AG04450 (cell line): Measurements from ENCODE around the gene C10orf53. TPM values are rescaled to one million over a fixed set of nuclear protein-coding genes. Genes with fewer than 3 reads are reported as not detected.

Source experiments
- CTCF ChIA-PET: fragments of 300-600, 350-600 bp; formaldehyde crosslinking; extraction: SDS; loops from one replicate; lab custom pipeline; 2022; ENCODE audit warnings: antibody characterized with exemption, inconsistent platforms; lab: Charles Lee
- POLR2A ChIA-PET: fragments of 350-600 bp; formaldehyde crosslinking; extraction: SDS; loops from one replicate; lab custom pipeline; 2021; ENCODE audit warnings: antibody characterized with exemption, inconsistent platforms; lab: Yijun Ruan, JAX
- DNase-seq: peaks from one replicate; pipeline ENCODE4 v3.0.0-alpha.2; 2011; ENCODE audit warnings: low read depth, low spot score
- H3K27ac ChIP-seq: one replicate; pipeline ENCODE4 v1.5.1; 2012; ENCODE audit warnings: low read depth, low read length, control low read depth
- H3K27me3 ChIP-seq: one replicate; pipeline ENCODE4 v1.6.0; 2012; ENCODE audit warnings: low read length; ENCODE audit not compliant: control insufficient read depth, insufficient read depth
- H3K4me3 ChIP-seq: 2 replicates; pipeline ENCODE4 v1.5.1; 2011; ENCODE audit warnings: mild to moderate bottlenecking, low read depth, low read length, control low read depth
- H3K9me3 ChIP-seq: 2 replicates; pipeline ENCODE4 v1.5.1; 2012; ENCODE audit warnings: low read length; ENCODE audit not compliant: control insufficient read depth, insufficient read depth
- CTCF ChIP-seq: IDR thresholded peaks from 2 replicates; pipeline ENCODE4 v1.5.1; 2011; ENCODE audit warnings: low read depth, low read length, control low read depth, inconsistent platforms
- polyA plus RNA-seq: library from polyadenylated mRNA; depleted of rRNA; stranded (reverse); fragments of >200 nt; gene quantifications from 2 replicates; pipeline ENCODE4 v1.2.3, GENCODE V29; 2011

The C10orf53 gene
- polyA plus RNA-seq, 1 experiment, result not detected

- Histone ChIP-seq H3K9me3 (no peaks in the 10 kb centered on the region), H3K27ac (no peak overlapping the region), H3K27me3 (peaks cover 38% of the 10 kb centered on the region), H3K4me3 (no peak overlapping the region)
- no peak for TF ChIP-seq CTCF
- DNase-seq, result no peak
- CTCF ChIA-PET, result no interaction called here
- POLR2A ChIA-PET, result no interaction called here
These were observed 7.2 kb downstream of the C10orf53 start for GRCh38 chr10:49686651-49687050.

GRCh38 chr10:49688261-49688846 is 8.9 kb downstream of the C10orf53 start:
- Histone ChIP-seq H3K9me3 (no peaks in the 10 kb centered on the region), H3K4me3 (no peak overlapping the region), H3K27ac (no peak overlapping the region), H3K27me3 (peaks cover 48% of the 10 kb centered on the region)
- ChIA-PET CTCF (no interaction called here), POLR2A (no interaction called here)
- no peak for TF ChIP-seq CTCF
- no peak for DNase-seq

GRCh38 chr10:49688920-49689319 is 9.5 kb downstream of the C10orf53 start:
- no peak for TF ChIP-seq CTCF
- POLR2A ChIA-PET, result no interaction called here
- H3K9me3 ChIP-seq, result no peaks in the 10 kb centered on the region
- H3K27me3 ChIP-seq, result peaks cover 50% of the 10 kb centered on the region
- H3K4me3 ChIP-seq, result no peak overlapping the region
- H3K27ac ChIP-seq, result no peak overlapping the region
- CTCF ChIA-PET, result no interaction called here
- DNase-seq, result no peak

- POLR2A ChIA-PET, result no interaction called here
- Histone ChIP-seq H3K27me3 (peaks cover 50% of the 10 kb centered on the region), H3K27ac (no peak overlapping the region), H3K4me3 (no peak overlapping the region), H3K9me3 (no peaks in the 10 kb centered on the region)
- DNase-seq, result no peak
- no peak for TF ChIP-seq CTCF
- CTCF ChIA-PET, result no interaction called here
These were observed 10.5 kb downstream of the C10orf53 start for GRCh38 chr10:49689882-49690510.

- Histone ChIP-seq H3K27ac (no peak overlapping the region), H3K27me3 (peaks cover 54% of the 10 kb centered on the region), H3K4me3 (no peak overlapping the region), H3K9me3 (no peaks in the 10 kb centered on the region)
- ChIA-PET POLR2A (no interaction called here), CTCF (no interaction called here)
- no peak for TF ChIP-seq CTCF
- DNase-seq, result no peak
These were observed 11.4 kb downstream of the C10orf53 start for GRCh38 chr10:49690698-49691356.
